AG04450 (cell line): ENCODE results near the gene KLK1. TPM values are rescaled to one million over a fixed set of nuclear protein-coding genes. Genes with fewer than 3 reads are reported as not detected.
A peak's percentile ranks its signal among the peaks of the same experiment; 100 is the strongest.
"Not testable (repeated sequence)": the region's sequence is repeated elsewhere in the genome, so short reads cannot be mapped to it uniquely, and the experiment has no call there.

ENCODE experiments used
- CTCF ChIA-PET: fragments of 300-600, 350-600 bp; formaldehyde crosslinking; extraction: SDS; loops from one replicate; lab custom pipeline; 2022; ENCODE audit warnings: antibody characterized with exemption, inconsistent platforms; lab: Charles Lee
- POLR2A ChIA-PET: fragments of 350-600 bp; formaldehyde crosslinking; extraction: SDS; loops from one replicate; lab custom pipeline; 2021; ENCODE audit warnings: antibody characterized with exemption, inconsistent platforms; lab: Yijun Ruan, JAX
- DNase-seq: peaks from one replicate; pipeline ENCODE4 v3.0.0-alpha.2; 2011; ENCODE audit warnings: low read depth, low spot score
- H3K27ac ChIP-seq: one replicate; pipeline ENCODE4 v1.5.1; 2012; ENCODE audit warnings: low read depth, low read length, control low read depth
- H3K27me3 ChIP-seq: one replicate; pipeline ENCODE4 v1.6.0; 2012; ENCODE audit warnings: low read length; ENCODE audit not compliant: control insufficient read depth, insufficient read depth
- H3K4me3 ChIP-seq: 2 replicates; pipeline ENCODE4 v1.5.1; 2011; ENCODE audit warnings: mild to moderate bottlenecking, low read depth, low read length, control low read depth
- H3K9me3 ChIP-seq: 2 replicates; pipeline ENCODE4 v1.5.1; 2012; ENCODE audit warnings: low read length; ENCODE audit not compliant: control insufficient read depth, insufficient read depth
- polyA plus RNA-seq: library from polyadenylated mRNA; depleted of rRNA; stranded (reverse); fragments of >200 nt; gene quantifications from 2 replicates; pipeline ENCODE4 v1.2.3, GENCODE V29; 2011; rRNA removed
- small RNA-seq: library from RNA; depleted of rRNA; stranded (forward); fragments of <200 nt; gene quantifications from one replicate; pipeline ENCODE3, GENCODE V24; 2012; ENCODE audit warnings: low read depth; ENCODE audit not compliant: insufficient read length
- TF ChIP-seq, protein P1 (sequence below): IDR thresholded peaks from 2 replicates; pipeline ENCODE4 v1.5.1; 2011; ENCODE audit warnings: low read depth, low read length, control low read depth, inconsistent platforms

KLK1 gene
- polyA plus RNA-seq, 1 experiment, result not detected

GRCh38 chr19:50770888-50771287, 52.7 kb downstream of the KLK1 start:
- ChIA-PET POLR2A (no interaction called here), CTCF (no interaction called here)
- H3K9me3 ChIP-seq, result no peaks in the 10 kb centered on the region
- TF ChIP-seq, protein P1, sequence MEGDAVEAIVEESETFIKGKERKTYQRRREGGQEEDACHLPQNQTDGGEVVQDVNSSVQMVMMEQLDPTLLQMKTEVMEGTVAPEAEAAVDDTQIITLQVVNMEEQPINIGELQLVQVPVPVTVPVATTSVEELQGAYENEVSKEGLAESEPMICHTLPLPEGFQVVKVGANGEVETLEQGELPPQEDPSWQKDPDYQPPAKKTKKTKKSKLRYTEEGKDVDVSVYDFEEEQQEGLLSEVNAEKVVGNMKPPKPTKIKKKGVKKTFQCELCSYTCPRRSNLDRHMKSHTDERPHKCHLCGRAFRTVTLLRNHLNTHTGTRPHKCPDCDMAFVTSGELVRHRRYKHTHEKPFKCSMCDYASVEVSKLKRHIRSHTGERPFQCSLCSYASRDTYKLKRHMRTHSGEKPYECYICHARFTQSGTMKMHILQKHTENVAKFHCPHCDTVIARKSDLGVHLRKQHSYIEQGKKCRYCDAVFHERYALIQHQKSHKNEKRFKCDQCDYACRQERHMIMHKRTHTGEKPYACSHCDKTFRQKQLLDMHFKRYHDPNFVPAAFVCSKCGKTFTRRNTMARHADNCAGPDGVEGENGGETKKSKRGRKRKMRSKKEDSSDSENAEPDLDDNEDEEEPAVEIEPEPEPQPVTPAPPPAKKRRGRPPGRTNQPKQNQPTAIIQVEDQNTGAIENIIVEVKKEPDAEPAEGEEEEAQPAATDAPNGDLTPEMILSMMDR, result no peak
- no peak overlapping the region for H3K4me3 ChIP-seq
- no peaks in the 10 kb centered on the region for H3K27me3 ChIP-seq
- H3K27ac ChIP-seq, result no peak overlapping the region
- no peak for DNase-seq

GRCh38 chr19:50770164-50770563, 53.4 kb downstream of the KLK1 start, which contains the start of gene GPR32:
Gene GPR32 (plus strand): TSS chr19:50770464. CDS start chr19:50770601, 137 bp downstream.
- DNase-seq, H3K27ac ChIP-seq, H3K4me3 ChIP-seq, CTCF ChIA-PET, H3K9me3 ChIP-seq, H3K27me3 ChIP-seq, POLR2A ChIA-PET: not testable (repeated sequence)

Small RNA genes lying within 50 kb of the gene (small RNA-seq; reads per million reads assigned to genes)
- 74.0 reads per million, percentile 88 among the genes with 10 or more reads in this experiment for gene SNORD88A
- not detected for gene SNORD88B
- gene SNORD88C, result not detected

Other genes with a start within 250 kb of the KLK1 start
- 0.02 and 0.05 TPM in 2 replicates for gene SYT3, start 183.9 kb downstream of the KLK1 start, polyA plus RNA-seq
- gene C19orf81, start 174.3 kb downstream of the KLK1 start, polyA plus RNA-seq, result not detected in 2 replicates
- 2.4 and 3.5 TPM in 2 replicates for gene SHANK1, start 104.0 kb downstream of the KLK1 start, polyA plus RNA-seq
- 43.9 and 64.1 TPM in 2 replicates for gene CLEC11A, start 100.4 kb downstream of the KLK1 start, polyA plus RNA-seq
- not detected in 2 replicates for gene GPR32, start 53.3 kb downstream of the KLK1 start, polyA plus RNA-seq
- gene ACP4, start 33.4 kb downstream of the KLK1 start, polyA plus RNA-seq, result not detected in 2 replicates
- not detected in 2 replicates for gene KLK15, start 9.8 kb upstream of the KLK1 start, polyA plus RNA-seq
- not detected in 2 replicates for gene KLK3, start 31.1 kb upstream of the KLK1 start, polyA plus RNA-seq
- gene KLK2, start 49.7 kb upstream of the KLK1 start, polyA plus RNA-seq, result not detected in 2 replicates
- not detected in 2 replicates for gene KLK4, start 87.6 kb upstream of the KLK1 start, polyA plus RNA-seq
- not detected in 2 replicates for gene KLK5, start 129.3 kb upstream of the KLK1 start, polyA plus RNA-seq
- not detected in 2 replicates for gene KLK6, start 145.8 kb upstream of the KLK1 start, polyA plus RNA-seq
- not detected in 2 replicates for gene KLK7, start 160.1 kb upstream of the KLK1 start, polyA plus RNA-seq
- gene KLK8, start 177.8 kb upstream of the KLK1 start, polyA plus RNA-seq, result not detected in 2 replicates
- gene KLK10, start 195.9 kb upstream of the KLK1 start, polyA plus RNA-seq, result not detected in 2 replicates
- not detected in 2 replicates for gene KLK11, start 202.8 kb upstream of the KLK1 start, polyA plus RNA-seq
- not detected in 2 replicates for gene KLK12, start 211.2 kb upstream of the KLK1 start, polyA plus RNA-seq
- not detected in 2 replicates for gene KLK13, start 241.3 kb upstream of the KLK1 start, polyA plus RNA-seq